Stimulated activated CD4-positive, alpha-beta T cell treated with anti-CD3 and anti-CD28 coated beads, Interleukin-12 subunit alpha, Interleukin-12 subunit beta, amount 100 ng/mL, for 4 hours (primary cell): ENCODE measurements around the gene ZNF423.

Source experiments
- DNase-seq: peaks from one replicate; pipeline ENCODE4 v3.0.0-alpha.2; 2020

Gene ZNF423

GRCh38 chr16:49869731-49870130, 13.8 kb upstream of the ZNF423 start:
- DNase-seq, result no peak

- DNase-seq, result no peak
Measured at GRCh38 chr16:49867796-49868668, 12.1 kb upstream of the ZNF423 start.

GRCh38 chr16:49867234-49867633, 11.3 kb upstream of the ZNF423 start:
- DNase-seq, result no peak

GRCh38 chr16:49866595-49867071, 10.7 kb upstream of the ZNF423 start:
- no peak for DNase-seq

- DNase-seq, result no peak
Measured at GRCh38 chr16:49862694-49863093, 6.8 kb upstream of the ZNF423 start.

GRCh38 chr16:49861299-49861698, 5.4 kb upstream of the ZNF423 start:
- no peak for DNase-seq

GRCh38 chr16:49860593-49860992, 4.7 kb upstream of the ZNF423 start:
- DNase-seq, result no peak

- no peak for DNase-seq
Measured at GRCh38 chr16:49859125-49859811, 3.4 kb upstream of the ZNF423 start.

- DNase-seq, result peak; percentile 53
Measured at GRCh38 chr16:49858200-49859124, 2.5 kb upstream of the ZNF423 start.

- DNase-seq, result peak; percentile 36
Measured at GRCh38 chr16:49857423-49858181, 1.7 kb upstream of the ZNF423 start.

GRCh38 chr16:49856672-49857330, 889 bp upstream of the ZNF423 start:
- DNase-seq, result peak; percentile 13

GRCh38 chr16:49855280-49855821, 561 bp downstream of the ZNF423 start:
- peak; percentile 39 for DNase-seq

GRCh38 chr16:49854796-49855203, 1.1 kb downstream of the ZNF423 start:
- DNase-seq, result no peak

- DNase-seq, result no peak
Measured at GRCh38 chr16:49854188-49854795, 1.6 kb downstream of the ZNF423 start.

GRCh38 chr16:49852279-49852678, 3.6 kb downstream of the ZNF423 start:
- no peak for DNase-seq

GRCh38 chr16:49851468-49851787, 4.5 kb downstream of the ZNF423 start:
- no peak for DNase-seq

- no peak for DNase-seq
Measured at GRCh38 chr16:49850558-49851467, 5.1 kb downstream of the ZNF423 start.

GRCh38 chr16:49849754-49850108, 6.2 kb downstream of the ZNF423 start:
- DNase-seq, result no peak

- DNase-seq, result no peak
Measured at GRCh38 chr16:49849037-49849753, 6.7 kb downstream of the ZNF423 start.
